Inferior parietal cortex (tissue), 1 donor: ENCODE data around the gene ANKRD44.
"Not testable (repeated sequence)": the region's sequence is repeated elsewhere in the genome, so short reads cannot be mapped to it uniquely, and the experiment has no call there.

Experiments
- DNase-seq: peaks from one replicate; pipeline ENCODE4 v3.0.0-alpha.2; 2016; ENCODE audit errors: extremely low spot score

ANKRD44 gene

DNA sequence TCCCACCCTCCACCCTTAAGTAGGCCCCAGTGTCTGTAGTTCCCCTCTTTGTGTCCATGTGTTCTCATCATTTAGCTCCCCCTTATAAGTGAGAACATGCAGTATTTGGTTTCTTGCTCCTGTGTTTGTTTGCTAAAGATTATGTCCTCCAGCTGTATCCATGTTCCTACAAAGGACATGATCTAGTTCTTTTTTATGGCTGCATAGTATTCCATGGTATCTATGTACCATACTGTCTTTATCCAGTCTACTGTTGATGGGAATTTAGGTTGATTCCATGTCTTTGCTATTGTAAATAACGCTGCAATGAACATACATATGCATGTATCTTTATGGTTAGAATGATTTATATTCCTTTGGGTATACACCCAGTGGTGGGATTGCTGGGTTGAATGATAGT lies 233.9 kb downstream of the ANKRD44 start:
- DNase-seq, result no peak

DNA sequence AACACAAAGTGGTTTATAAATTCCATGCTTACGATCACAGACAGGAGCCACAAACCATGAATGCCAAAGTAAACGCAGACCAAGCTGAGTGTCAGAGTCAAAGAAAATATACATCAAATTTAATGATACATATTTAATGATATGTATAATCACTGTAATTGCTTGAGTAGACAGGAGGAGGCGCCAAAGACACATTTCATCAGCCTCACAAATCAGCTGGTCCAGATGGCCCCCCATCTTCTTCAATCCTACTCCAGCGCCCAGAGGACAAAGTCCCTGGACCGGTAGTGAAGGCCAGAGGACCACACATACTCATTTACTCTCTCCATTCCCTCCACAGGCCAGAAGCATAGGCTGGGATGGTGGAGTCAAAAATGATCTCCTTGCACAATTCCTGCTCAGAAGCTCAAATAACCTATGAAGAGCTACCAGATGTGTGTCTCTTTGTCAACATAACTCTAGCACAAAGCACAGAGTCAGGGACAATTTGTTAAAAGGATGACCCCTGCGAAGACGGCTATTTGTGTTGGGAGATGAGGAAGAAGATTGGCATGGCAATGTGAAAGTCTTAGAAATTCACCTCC lies 234.7 kb downstream of the ANKRD44 start:
- DNase-seq, result no peak

- DNase-seq, result no peak
These were observed 235.3 kb downstream of the ANKRD44 start for GRCh38 chr2:197075281-197075680.

DNA sequence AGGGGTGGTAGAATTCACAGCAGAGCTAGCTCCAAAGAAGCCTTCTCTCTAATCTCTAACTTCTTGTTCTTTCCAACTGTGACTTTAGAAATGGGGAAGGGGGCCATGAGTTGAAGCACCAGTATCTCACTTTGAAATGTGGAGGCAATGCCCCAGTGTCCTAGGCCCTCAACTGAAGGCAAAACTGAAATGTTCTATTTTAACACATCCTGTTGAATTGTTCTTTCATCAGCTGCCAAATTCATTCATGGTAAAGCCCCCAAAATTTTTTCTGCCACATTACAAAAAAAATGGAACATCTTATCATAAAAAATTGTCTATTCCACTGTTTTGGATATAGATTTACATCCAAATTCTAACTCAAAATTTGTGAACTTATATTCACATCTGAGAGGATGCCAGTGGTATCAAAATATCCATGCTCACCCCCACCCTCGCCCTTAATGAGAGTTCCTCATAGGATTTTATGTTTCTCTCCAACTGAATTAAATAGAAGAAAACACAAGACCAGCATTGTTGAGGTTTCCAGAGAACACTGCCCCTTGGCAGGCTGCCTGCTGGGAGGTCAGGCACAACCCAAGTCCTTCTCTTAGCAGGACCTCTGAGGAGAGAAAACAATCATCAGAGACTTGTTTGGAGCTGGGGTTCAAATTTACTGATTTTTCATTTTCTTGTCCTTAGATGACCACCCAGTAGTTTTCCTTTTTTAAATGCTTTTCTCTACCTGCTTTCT lies 236.7 kb downstream of the ANKRD44 start:
- peak; percentile 92 for DNase-seq

DNA sequence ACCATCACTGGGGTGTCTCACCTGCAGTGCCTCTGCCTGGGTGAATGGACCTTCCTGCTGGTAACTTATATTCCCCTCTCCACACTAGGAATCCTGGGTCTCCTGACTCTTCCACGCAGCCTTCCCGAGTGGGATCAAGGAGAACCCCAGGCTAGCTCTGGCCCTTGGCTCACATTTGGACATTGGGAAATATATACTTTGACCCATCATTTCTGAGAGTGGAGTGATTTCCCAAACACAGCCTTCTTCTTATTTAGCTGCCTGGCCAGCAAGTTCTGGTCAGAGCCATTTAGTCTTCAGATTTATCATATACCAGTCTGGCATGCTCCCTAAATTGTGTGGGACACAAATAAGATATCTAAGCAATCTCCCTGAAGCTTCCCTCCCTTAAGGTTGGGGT lies 237.3 kb downstream of the ANKRD44 start:
- no peak for DNase-seq

- no peak for DNase-seq
These were observed 238.0 kb downstream of the ANKRD44 start for GRCh38 chr2:197072533-197072932.

GRCh38 chr2:197071790-197072436 lies 238.7 kb downstream of the ANKRD44 start:
- no peak for DNase-seq

- DNase-seq, result no peak
These were observed 239.4 kb downstream of the ANKRD44 start for GRCh38 chr2:197071213-197071612.

DNA sequence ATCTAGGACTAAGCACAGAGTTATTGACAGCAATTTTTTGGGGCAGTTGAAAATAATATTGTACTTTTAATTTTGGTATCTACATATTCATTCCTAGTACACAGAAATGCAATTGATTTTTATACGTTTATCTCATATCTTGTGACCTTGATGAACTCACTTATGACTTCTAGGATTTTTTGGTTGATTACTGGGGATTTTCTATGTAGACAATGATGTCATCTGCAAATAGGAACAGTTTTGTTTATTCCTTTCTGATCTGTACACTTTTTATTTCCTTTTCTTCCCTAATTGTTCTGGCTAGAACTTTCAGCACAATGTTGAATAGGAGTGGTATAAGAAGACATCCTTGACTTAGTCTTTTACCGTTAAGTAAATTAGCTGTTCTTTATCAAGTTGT lies 240.6 kb downstream of the ANKRD44 start:
- no peak for DNase-seq

DNA sequence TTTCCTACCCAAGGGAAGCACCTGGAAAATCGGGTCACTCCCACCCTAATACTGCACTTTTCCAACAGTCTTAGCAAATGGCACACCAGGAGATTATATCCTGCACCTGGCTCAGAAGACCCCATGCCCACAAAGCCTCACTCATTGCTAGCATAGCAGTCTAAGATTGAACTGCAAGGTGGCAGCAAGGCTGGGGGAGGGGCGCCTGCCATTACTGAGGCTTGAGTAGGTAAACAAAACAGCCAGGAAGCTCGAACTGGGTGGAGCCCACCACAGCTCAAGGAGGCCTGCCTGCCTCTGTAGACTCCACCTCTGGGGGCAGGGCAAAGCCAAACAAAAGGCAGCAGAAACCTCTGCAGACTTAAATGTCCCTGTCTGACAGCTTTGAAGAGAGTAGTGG lies 248.0 kb downstream of the ANKRD44 start:
- DNase-seq, result not testable (repeated sequence)

DNA sequence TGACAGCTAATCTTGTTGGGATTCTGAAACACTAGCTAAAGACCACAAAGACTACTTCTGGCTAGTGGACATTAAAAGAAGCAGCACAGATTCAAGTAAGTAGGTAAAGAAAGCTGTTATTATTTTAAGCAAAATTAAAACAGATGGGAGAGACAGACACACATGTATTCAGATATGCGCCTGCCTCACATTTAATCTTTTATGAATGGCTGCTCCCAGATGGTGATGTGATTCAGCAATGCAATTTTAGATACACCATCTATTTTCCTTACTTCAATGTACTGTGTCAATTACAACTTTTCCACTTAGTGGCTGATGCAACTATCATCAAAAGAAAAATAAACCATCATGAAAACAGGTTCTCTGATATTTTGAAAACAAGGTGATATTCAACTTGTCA lies 251.1 kb downstream of the ANKRD44 start:
- DNase-seq, result no peak

DNA sequence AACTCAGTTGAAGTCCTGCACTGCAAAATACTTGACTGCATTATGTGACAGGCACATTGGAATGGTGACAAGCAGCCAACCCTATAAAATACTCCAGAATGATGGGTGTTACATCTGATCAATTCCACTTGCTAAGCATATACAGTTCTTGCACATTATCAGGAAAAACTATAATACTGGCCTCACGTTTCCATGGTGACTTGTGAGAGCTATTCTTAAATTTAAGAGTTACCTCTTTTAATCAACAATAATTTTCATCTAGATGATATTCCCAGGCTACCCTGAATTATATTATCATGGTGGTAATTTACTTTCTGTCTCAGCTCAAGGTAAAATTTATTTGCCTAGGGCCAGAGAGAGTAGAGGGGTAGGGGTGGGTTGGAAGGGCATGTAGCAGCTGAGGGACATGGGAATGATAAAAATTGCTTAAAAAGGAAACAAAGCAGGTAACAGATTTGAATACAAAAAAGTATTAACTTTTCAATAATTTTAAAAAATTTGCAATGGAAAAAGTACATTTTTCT lies 251.7 kb downstream of the ANKRD44 start:
- DNase-seq, result no peak

- DNase-seq, result no peak
These were observed 252.6 kb downstream of the ANKRD44 start for GRCh38 chr2:197057959-197058358.

DNA sequence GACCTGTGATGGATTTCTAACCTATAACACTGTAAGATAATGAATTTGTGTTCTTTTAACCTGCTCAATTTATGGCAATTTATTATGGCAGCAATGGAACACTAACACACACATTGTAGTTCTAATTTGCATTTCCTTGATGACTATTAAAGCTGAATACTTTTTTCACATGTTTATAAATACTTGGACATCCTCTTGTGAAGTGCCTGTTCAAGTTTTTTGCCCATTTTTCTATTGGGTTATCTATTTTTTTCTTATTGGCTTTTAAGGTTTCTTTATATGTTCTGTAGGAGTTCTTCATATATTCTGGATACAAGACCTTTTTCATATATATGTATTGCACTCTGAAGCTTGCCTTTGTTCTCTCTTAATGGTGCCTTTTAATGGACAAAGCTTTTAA lies 255.5 kb downstream of the ANKRD44 start:
- no peak for DNase-seq

- DNase-seq, result no peak
These were observed 256.1 kb downstream of the ANKRD44 start for GRCh38 chr2:197054437-197054836.

- DNase-seq, result no peak
These were observed 258.2 kb downstream of the ANKRD44 start for GRCh38 chr2:197052356-197052755.

GRCh38 chr2:197045115-197045514 lies 265.5 kb downstream of the ANKRD44 start:
- DNase-seq, result no peak

- DNase-seq, result no peak
These were observed 267.8 kb downstream of the ANKRD44 start for GRCh38 chr2:197042739-197043196.

- DNase-seq, result no peak
These were observed 272.6 kb downstream of the ANKRD44 start for GRCh38 chr2:197037863-197038398.

- DNase-seq, result no peak
These were observed 275.6 kb downstream of the ANKRD44 start for GRCh38 chr2:197035002-197035401.

- DNase-seq, result no peak
These were observed 276.3 kb downstream of the ANKRD44 start for GRCh38 chr2:197034292-197034691.

DNA sequence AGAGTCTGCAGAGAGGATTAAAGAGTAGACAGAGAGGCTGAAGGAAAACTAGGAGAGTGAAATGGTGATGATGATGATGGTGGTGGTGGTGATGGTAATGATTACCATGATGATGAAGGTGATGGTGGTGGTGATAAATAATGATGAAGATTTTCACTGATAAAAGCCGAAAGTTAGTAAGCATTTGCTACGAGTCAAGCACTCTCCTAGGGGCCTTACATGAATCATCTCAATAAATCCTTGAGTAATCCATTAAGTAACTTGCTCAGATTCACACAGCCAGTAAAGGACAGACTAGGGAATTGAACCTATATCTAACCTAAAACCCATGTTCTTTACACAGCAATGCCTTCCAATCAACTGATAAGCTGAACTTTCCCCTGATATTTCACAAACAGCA lies 277.4 kb downstream of the ANKRD44 start:
- DNase-seq, result no peak

- no peak for DNase-seq
These were observed 278.8 kb downstream of the ANKRD44 start for GRCh38 chr2:197031803-197032202.
